A673 (cell line): Measurements from ENCODE around the gene HAP1.

Experiments used
- CTCF ChIP-seq: fragments of 300-800, 200-600 bp; sonication (generic); conservative IDR thresholded peaks from 2 replicates; pipeline ENCODE4 v1.5.1; 2017; ENCODE audit warnings: low read depth, mild to moderate bottlenecking, antibody characterized with exemption, low read length, moderate library complexity, mixed read lengths
- EZH2 ChIP-seq: fragments of 200-600 bp; sonication (generic); IDR thresholded peaks from 2 replicates; pipeline ENCODE4 v1.6.1; 2017; ENCODE audit warnings: borderline replicate concordance, low read depth, mild to moderate bottlenecking, mixed read lengths, antibody characterized with exemption, low read length; ENCODE audit not compliant: poor library complexity, severe bottlenecking

DNA sequence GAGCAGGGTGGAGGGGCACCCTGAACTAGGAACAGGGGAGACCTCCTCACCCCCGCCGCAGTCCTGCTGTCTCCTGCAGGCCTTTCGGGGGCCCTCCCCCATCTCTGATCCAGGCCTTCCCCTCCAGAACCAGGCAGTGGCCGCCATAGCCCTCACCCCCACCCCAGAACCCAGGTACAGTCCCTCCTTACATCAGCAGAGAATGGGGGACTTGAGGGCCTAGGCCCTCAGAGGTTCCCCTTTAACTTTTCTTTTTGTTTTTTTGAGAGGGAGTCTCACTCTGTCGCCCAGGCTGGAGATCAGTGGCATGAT is 4.3 kb upstream of the HAP1 start:
- TF ChIP-seq EZH2 = no peak
- TF ChIP-seq CTCF = no peak
